Measurements from ENCODE around the gene AGBL4. TPM values are rescaled to one million over a fixed set of nuclear protein-coding genes. Genes with fewer than 3 reads are reported as not detected.

The AGBL4 gene
- total RNA-seq, 1 donor from 2014 or later = not detected

- Histone ChIP-seq H3K4me1 (peaks cover 6% of the 10 kb centered on the region), H3K36me3 (no peaks in the 10 kb centered on the region), H3K4me3 (no peak overlapping the region), H3K27ac (no peak overlapping the region), H3K9me3 (no peaks in the 10 kb centered on the region), H3K27me3 (no peaks in the 10 kb centered on the region)
- intact Hi-C loops (cut with DNase I) = no loop called here
- ATAC-seq = no peak
- no peak for DNase-seq
- TF ChIP-seq CTCF (IDR thresholded peaks at IDR 0.05) = no peak
These were observed 1528.6 kb downstream of the AGBL4 start for GRCh38 chr1:48495166-48495565.

- no peak for TF ChIP-seq CTCF (IDR thresholded peaks at IDR 0.05)
- intact Hi-C loops (cut with DNase I) = no loop called here
- H3K9me3 ChIP-seq = no peaks in the 10 kb centered on the region
- H3K36me3 ChIP-seq = no peaks in the 10 kb centered on the region
- no peak for DNase-seq
- H3K4me1 ChIP-seq = peaks cover 6% of the 10 kb centered on the region
- H3K27ac ChIP-seq = peak overlapping the region; percentile 27
- peak; percentile 13 for ATAC-seq
- no peaks in the 10 kb centered on the region for H3K27me3 ChIP-seq
- H3K4me3 ChIP-seq = no peak overlapping the region
These were observed 1529.6 kb downstream of the AGBL4 start for GRCh38 chr1:48493970-48494769.

GRCh38 chr1:48493041-48493440 is 1530.7 kb downstream of the AGBL4 start:
- Histone ChIP-seq H3K4me1 (peaks cover 6% of the 10 kb centered on the region), H3K27me3 (no peaks in the 10 kb centered on the region), H3K9me3 (no peaks in the 10 kb centered on the region), H3K27ac (no peak overlapping the region), H3K36me3 (no peaks in the 10 kb centered on the region), H3K4me3 (no peak overlapping the region)
- intact Hi-C loops (cut with DNase I) = no loop called here
- ATAC-seq (no peak), DNase-seq (no peak)
- no peak for TF ChIP-seq CTCF (IDR thresholded peaks at IDR 0.05)

GRCh38 chr1:48492392-48492791 is 1531.4 kb downstream of the AGBL4 start:
- H3K4me3 ChIP-seq = no peak overlapping the region
- DNase-seq = no peak
- no peak overlapping the region for H3K27ac ChIP-seq
- no peak for TF ChIP-seq CTCF (IDR thresholded peaks at IDR 0.05)
- H3K4me1 ChIP-seq = peaks cover 6% of the 10 kb centered on the region
- no peaks in the 10 kb centered on the region for H3K9me3 ChIP-seq
- intact Hi-C loops (cut with DNase I) = no loop called here
- no peaks in the 10 kb centered on the region for H3K27me3 ChIP-seq
- no peaks in the 10 kb centered on the region for H3K36me3 ChIP-seq
- no peak for ATAC-seq

GRCh38 chr1:48488721-48489120 is 1535.0 kb downstream of the AGBL4 start:
- TF ChIP-seq CTCF (IDR thresholded peaks at IDR 0.05) = no peak
- H3K36me3 ChIP-seq = no peaks in the 10 kb centered on the region
- no peaks in the 10 kb centered on the region for H3K27me3 ChIP-seq
- ATAC-seq (no peak), DNase-seq (no peak)
- H3K9me3 ChIP-seq = no peaks in the 10 kb centered on the region
- intact Hi-C loops (cut with DNase I) = no loop called here
- no peak overlapping the region for H3K4me3 ChIP-seq
- H3K4me1 ChIP-seq = no peaks in the 10 kb centered on the region
- H3K27ac ChIP-seq = no peak overlapping the region

Other genes starting within 250 kb of the AGBL4 start
- 0.12 TPM for gene ELAVL4, start 85.0 kb upstream of the AGBL4 start, total RNA-seq

All from upper lobe of right lung (tissue), 1 donor.